ENCODE data around the gene CCM2L.

Gene CCM2L

GRCh38 chr20:32010101-32010500, at the start of gene CCM2L:
CCM2L (plus strand) TSS chr20:32010438; CDS start chr20:32010455, 17 bp downstream.
- no peak for DNase-seq

- DNase-seq: no peak
Observed at GRCh38 chr20:31962761-31963160, 47.5 kb upstream of the CCM2L start.

- DNase-seq: no peak
Observed at GRCh38 chr20:31963889-31964288, 46.3 kb upstream of the CCM2L start.

GRCh38 chr20:31966991-31967655, 43.1 kb upstream of the CCM2L start:
- DNase-seq: no peak

GRCh38 chr20:31967830-31968249, 42.4 kb upstream of the CCM2L start, which contains the start of gene XKR7:
XKR7 (plus strand) TSS chr20:31968151; CDS start chr20:31968176, 25 bp downstream.
- peak; percentile 6 for DNase-seq

GRCh38 chr20:31968291-31969126, 41.7 kb upstream of the CCM2L start:
- DNase-seq: peak; percentile 85

GRCh38 chr20:31969991-31970390, 40.2 kb upstream of the CCM2L start:
- DNase-seq: no peak

- no peak for DNase-seq
Observed at GRCh38 chr20:31972471-31973021, 37.7 kb upstream of the CCM2L start.

- no peak for DNase-seq
Observed at GRCh38 chr20:31974296-31974695, 35.9 kb upstream of the CCM2L start.

- no peak for DNase-seq
Observed at GRCh38 chr20:31974951-31975487, 35.2 kb upstream of the CCM2L start.

GRCh38 chr20:31975874-31976273, 34.4 kb upstream of the CCM2L start:
- DNase-seq: no peak

GRCh38 chr20:31977080-31977479, 33.2 kb upstream of the CCM2L start:
- DNase-seq: no peak

GRCh38 chr20:31979713-31980426, 30.4 kb upstream of the CCM2L start:
- DNase-seq: no peak

GRCh38 chr20:31981784-31982183, 28.5 kb upstream of the CCM2L start:
- no peak for DNase-seq

- DNase-seq: no peak
Observed at GRCh38 chr20:31984981-31985471, 25.2 kb upstream of the CCM2L start.

GRCh38 chr20:31987744-31988143, 22.5 kb upstream of the CCM2L start:
- no peak for DNase-seq

- DNase-seq: no peak
Observed at GRCh38 chr20:31988430-31989015, 21.7 kb upstream of the CCM2L start.

GRCh38 chr20:31989030-31989645, 21.1 kb upstream of the CCM2L start:
- DNase-seq: no peak

GRCh38 chr20:31990641-31991338, 19.4 kb upstream of the CCM2L start:
- DNase-seq: no peak

- DNase-seq: no peak
Observed at GRCh38 chr20:31991339-31991705, 18.9 kb upstream of the CCM2L start.

GRCh38 chr20:31992086-31992485, 18.2 kb upstream of the CCM2L start:
- no peak for DNase-seq
